ENCODE measurements around the gene CLDN10. TPM values are rescaled to one million over a fixed set of nuclear protein-coding genes. Genes with fewer than 3 reads are reported as not detected.

The CLDN10 gene
- total and polyA plus RNA-seq, 2 of the 8 experiments (the other 6 are each of a cell fraction or from before 2014, with no cell fraction given) = 41.2 to 43.6 TPM

GRCh38 chr13:95629071-95629470 lies 76.6 kb downstream of the CLDN10 start (continued):
- TF ChIP-seq CHD7 (IDR thresholded peaks at IDR 0.05; ENCODE audit: insufficient replicate concordance, low read length) (no peak), ASH2L (IDR thresholded peaks at IDR 0.05; ENCODE audit: low read length) (no peak)
